HG02571 (cell line): ENCODE measurements around the gene RNF5.
"Not testable (repeated sequence)": the region's sequence is repeated elsewhere in the genome, so short reads cannot be mapped to it uniquely, and the experiment has no call there.

ENCODE experiments used
- ATAC-seq: cut with Tn5 transposase; IDR thresholded peaks from one replicate; pipeline ENCODE4 v1.9.1; 2021; ENCODE audit warnings: mild to moderate bottlenecking, moderate library complexity; ENCODE audit not compliant: unreplicated experiment

RNF5 gene

DNA sequence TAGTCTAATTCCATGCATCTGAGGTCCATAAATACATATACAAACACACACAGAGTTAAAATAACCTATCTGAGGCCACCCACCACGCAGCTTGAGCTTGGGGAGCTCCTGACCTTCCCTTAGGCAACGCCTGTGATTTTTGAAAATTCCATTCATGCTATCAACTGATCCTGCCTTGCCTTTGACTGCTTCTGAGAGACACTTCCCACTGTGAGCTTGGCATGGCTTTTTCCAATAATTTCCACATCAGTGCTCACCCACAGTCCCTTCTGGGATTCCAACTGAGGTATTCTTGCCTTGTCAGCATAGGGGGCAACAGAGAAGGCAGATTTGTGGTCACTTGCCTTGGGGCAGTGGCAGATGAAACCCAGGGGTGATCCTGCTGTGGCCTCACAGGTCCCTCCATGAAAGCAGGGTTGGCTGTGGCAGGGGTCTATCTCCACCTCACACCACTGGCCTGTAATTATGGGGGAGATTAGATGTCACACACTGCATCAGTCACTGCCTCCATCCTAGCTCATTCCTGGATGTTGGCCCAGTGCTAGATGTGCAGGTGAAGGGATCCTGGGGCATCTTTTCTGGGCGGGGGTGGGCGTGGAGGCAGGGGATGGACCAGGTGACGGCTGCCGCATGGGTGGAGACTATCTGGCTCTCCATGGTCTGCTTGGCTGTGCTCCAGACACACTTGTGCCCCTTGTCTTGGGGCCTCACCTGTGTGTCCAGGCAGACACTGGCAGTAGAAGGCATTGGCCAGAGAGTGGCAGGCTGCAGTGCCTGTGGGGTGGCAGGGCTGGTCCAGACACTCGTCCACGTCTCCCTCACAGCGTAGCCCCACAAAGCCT, 25.4 kb downstream of the RNF5 start:
- no peak for ATAC-seq

DNA sequence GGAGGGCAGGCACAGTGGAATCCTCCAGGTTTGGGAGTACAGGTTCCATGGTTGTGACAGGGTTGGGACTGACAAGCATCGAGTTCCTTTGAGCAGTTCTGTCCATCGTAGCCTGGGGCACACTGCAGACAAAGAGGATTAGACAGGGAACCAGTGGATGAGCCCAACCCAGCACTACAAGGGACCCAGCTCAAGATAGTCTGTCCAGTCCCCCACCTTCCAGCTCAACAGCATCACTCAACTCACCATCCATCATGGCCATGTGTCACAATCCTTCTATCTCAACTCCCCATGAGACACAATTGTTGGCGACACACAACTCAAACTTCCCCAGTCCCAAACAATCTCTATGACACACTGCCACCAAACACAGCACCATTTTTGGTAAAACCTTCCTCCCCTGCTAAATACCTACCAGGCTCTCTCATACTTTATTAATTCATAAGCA, 26.1 kb downstream of the RNF5 start:
- ATAC-seq: no peak

DNA sequence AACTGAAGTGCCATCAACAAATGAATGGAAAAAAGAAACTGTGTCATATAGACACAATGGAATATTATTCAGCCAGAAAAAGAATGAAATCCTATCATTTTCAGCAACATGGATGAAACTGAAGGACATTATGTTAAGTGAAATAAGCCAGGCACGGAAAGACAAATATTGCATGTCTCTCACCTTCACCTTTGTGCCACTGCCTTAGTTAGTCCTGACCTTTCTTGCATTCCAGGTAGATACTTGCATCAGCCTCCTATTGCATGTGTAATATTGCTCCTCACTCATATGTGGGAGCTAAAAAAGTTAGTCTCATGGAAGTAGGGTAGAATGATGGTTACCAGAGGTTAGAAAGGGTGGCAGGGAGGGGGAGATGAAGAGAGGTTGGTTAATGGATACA, 30.8 kb downstream of the RNF5 start:
- no peak for ATAC-seq

DNA sequence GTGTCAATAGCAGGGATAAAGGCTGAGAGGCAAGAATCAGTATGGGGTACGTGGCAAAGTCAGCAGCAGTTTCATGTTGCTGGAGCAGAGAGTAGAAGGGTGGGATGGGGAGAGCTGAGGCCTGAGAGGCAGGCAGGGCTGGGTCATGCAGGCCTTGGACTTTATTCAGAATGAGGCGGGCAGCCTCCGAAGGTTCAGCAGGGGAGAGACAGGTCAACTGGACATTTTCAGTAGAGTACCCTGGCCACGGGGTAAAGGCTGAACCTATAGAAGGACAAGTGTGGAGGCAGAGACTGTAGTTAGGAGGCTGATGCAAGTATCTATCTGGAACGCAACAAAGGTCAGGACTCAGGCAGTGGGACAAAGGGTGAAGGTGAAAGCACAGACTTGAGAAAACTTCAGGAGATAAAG, 32.0 kb downstream of the RNF5 start:
- ATAC-seq: no peak

DNA sequence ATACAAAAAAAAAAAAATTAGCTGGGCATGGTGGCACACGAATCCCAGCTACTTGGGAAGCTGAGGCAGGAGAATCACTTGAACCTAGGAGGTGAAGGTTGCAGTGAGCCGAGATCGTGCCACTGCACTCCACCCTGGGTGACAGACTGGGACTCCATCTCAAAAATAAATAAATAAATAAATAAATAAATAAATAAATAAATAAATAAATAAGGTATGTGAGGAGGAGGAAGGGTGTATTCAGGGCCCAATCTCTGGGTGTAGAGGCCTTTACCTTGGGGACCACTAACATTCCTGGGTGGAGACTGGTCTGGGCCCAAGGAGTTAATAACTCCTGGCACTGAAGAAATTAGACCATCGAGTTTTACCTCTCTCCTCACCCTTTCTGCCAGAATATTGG, 33.2 kb downstream of the RNF5 start:
- ATAC-seq: not testable (repeated sequence)

DNA sequence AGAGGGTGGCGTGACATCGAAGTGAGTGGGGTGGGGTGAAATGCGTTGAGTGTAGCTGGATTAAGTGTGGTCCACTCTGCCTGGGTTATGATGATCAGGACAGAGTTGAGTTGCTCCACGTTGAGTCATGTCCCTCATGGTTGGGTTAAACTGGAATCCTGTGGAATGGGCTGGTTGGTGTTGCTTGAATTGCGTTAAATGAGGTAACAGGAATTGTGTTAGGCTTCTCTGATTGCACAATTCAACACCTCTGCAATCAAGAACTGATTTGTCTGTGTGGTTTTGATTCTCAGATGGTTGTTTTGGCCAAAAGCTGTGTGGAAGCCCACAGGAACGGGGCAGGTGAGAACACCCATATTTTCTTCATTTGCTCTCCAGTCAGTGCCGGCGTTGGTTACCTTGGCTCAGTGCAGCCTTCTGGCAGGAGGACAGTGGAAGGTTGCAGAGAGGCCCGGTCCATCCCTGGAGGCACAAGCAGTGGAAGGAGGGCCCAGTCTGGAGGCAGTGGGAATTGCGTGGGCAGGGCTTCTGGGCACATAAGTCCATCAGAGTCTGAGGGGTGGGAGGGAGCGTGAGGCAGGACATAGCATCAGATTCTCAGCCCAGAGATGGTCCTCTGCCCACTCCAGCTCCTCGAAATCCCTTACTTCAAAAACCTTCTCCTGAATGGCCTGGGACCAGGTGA, 34.0 kb downstream of the RNF5 start:
- no peak for ATAC-seq

DNA sequence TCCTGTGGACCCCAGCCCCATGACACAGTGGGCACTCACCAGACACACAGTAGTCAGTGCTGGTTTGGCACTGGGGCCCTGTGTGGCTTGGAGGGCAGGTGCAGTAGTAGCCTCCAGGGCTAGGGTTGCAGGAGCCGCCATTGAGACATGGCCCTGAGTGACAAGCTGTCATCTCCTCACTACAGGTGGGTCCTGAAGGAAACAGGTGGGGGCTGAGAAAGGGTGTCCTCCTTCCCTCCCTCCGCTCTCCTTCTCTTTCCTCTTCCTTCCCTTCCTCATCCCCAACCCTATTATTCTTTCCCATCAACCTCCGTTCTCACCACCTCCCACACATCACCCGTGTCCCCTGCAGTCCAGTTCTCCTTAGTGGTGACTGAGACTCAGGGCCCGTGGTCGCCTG, 35.4 kb downstream of the RNF5 start:
- ATAC-seq: no peak

DNA sequence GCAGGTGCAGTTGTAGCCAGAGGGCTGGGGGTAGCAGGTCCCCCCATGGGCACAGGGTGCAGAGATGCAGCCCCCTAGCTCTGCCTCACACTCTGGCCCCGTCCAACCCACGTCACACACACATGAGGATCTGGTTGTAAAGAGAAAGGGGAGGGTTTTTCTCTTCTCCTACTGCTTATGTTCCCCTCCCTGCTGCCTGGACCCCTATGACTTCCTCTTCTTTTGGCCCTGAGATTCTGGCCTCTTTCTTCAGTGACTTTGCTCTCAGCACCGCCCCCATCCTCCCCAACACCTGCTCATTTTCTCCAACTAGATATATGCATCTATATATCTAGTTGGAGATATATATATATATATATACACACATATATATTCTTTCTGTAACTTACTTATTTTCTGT, 35.9 kb downstream of the RNF5 start:
- ATAC-seq: no peak

DNA sequence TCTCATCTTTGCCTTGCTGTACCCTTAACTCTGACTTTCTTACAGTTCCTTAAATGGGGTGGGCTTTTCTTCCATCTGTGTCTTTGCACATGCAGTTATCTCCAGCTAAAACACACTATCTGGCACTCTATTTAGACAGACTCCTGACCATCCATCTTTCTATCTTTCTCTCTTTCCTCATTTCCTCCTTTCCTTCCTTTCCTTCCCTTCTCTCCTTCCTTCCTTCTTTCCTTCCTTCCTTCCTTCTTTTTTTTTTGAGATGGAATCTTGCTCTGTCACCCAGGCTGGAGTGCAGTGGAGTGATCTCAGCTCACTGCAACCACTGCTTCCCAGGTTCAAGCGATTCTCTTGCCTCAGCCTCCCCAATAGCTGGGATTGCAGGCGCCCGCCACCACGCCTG, 37.4 kb downstream of the RNF5 start:
- ATAC-seq: no peak

DNA sequence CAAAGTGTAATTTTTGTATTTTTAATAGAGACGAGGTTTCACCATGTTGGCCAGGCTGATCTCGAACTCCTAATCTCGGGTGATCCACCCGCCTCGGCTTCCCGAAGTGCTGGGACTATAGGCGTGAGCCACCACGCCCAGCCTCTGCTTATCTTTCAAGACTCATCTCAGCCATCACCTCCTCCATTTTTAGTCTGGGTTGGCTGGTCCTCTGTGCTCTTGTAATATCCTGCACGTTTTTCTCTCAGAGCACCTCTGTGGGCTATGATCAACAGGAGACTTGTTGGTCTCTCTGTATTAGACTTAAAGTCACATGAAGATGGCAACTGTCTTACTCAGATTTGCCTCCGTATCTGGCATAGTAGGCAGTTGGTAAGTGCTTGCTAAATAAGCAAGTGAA, 38.1 kb downstream of the RNF5 start:
- ATAC-seq: no peak

DNA sequence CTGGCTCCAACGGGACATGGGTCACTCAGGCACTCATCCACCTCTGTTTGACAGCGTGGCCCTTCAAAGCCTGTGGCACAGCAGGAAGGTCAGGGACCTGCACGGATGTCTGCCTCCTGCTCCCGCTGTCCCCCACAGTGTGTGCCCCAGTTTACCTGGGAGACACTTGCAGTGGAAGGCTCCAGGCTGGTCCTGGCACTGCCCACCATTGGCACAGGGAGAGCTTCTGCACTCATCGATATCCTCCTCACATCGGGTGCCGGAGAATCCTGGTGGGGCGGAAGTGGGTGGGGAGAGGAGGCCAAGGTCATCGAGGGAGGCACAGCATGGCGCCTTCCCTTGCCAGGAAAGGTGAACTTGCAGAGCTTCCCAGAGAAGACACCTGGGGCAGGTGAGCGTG, 38.8 kb downstream of the RNF5 start:
- ATAC-seq: no peak

DNA sequence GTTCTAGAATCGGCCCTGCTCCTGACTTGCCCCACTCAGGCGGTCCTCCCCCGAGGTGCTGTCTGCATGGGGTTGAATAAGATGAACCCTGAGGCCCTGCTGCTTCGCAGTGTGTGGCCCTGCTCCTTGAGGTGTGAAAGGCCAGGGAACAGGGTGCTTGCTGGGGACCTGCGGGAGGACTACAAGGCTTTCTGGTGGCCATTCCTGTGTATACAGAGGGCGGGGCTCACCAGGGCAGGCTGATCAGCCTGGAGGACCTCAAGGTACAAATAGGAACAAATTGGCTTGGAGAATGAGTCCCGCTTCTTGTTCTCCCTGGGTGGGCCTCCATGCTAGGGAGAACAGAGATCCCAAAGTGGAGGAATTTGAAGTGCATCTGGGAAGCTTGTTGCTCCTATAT, 40.0 kb downstream of the RNF5 start:
- ATAC-seq: no peak

DNA sequence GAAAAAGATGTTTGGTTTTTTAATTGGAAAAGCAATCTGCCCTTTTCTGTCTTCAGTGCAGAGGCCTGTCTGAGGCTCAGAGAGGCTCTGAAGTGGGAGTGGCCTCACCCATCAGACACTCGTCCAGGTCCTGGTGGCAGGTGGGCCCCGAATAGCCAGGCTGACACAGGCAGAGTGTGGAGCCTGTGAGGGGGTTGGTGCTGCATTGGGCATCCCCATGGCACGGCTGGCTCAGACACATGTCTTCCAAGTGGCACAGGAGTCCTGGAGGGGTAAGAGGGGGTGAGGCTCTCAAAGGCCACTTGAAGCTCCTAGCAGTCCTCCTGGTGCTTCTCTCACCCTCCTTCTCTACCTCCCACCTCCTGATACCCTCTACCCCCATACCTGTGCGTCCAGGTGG, 41.8 kb downstream of the RNF5 start:
- ATAC-seq: no peak

DNA sequence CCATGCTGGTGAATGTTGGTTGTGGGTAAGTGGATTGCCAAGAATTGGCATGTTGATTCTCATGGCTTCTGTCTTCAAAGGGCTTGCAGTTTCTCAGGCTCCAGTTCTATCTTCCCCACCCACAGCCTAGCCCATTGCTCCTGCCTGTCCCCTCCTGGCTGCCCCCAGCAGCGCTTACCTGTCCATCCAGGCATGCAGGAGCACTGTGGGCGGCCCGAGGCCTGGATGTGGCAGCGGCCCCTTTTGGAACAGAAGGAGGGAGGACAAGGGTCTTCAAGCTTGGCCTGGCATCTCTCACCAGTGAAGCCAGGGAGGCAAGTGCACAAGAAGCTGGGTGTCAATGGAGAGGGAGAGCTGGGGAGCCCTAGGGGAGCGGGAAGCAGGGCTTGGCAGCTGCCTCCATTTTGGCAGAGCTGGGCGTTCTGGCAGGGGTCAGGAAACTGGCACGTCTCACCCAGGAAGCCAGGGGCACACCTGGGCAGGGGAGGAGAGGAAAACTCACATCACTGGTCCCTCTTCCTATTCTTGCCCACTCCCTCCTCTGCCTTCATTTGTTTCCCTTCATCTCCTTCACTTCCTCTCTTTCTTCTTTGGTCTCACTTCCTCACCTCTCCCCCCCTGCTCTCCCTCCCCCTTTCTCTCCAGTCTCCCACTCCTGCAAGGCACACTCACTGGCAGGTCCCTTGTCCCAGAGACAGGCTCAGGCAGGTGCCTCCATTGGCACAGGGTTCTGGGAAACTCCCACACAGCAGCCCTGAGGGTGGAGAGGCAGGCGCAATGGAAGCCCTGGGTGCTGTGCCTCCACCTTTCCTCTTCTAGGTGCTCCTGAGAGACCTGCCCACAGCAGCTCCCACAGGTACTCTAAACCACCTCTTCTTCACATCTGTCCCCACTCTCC, 44.4 kb downstream of the RNF5 start:
- ATAC-seq: no peak

DNA sequence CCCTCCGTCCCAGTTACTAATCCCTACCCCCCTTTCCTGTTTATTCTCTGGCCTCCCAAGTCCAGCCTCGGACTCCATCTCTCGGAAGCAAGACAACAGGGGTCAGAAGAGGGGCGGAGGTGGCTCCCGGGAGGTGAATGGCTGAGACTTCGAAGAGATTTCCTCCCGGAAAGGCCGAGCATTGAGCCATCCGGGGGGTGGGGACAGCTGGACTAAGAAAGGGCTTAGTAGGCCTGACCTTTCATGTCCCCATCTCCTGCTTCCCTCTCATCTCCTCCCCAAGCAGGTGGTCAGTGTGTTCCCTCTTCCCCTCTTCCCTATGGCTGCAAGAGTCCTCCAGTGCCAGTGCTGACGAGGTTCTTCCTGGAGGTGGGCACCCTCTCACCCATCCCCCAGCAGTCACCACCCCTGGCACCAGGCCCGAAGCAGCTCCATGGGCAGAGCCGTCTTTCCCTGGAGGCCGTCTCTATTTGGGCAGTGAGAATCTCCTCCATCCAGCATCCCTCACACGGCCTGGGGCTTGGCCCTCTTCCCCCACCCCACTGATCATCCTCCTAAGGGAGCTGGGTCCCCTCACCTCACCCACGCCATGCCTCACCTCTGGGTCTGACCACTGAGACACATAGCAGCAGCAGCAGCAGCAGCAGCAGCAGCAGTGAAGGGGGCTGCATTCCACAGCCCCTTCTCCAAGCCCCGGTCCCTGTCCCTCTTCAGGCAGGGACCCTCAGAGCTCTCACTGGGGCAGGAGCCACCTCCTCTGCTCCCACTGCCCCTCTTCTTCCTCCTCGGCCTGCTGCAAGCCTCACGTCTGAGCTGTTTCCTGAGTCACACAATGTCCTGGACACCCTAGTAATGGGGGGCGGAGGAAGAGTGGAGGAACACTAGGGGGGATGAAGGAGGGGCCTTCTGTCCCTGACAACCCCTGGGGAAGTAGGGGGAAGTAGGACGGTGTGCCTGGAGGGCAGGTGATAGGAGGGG, 45.3 kb downstream of the RNF5 start, which contains the start of gene NOTCH4:
NOTCH4 (minus strand) TSS at position 810 of the 978 bp plus-strand sequence; CDS start at position 671, 139 bp downstream.
- ATAC-seq: no peak

DNA sequence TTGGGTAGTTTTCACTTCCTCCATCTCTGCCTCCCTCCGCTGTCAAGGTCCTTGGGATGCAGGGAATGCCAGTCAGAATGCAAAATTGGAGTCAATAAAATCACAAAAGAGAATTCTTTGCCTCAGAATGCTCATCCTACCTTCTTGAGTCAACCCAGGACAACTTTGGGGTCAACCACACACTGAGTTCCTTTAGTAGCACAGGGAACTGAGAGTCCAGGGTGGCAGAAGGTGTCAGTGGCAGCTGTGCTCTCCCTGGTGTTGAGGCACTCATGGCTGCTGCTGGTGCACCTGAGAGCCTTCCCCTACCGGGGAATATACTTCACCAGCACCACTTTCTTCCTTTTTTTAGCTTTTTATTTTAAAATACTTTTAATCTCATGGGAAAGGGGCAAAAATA, 46.5 kb downstream of the RNF5 start:
- no peak for ATAC-seq

DNA sequence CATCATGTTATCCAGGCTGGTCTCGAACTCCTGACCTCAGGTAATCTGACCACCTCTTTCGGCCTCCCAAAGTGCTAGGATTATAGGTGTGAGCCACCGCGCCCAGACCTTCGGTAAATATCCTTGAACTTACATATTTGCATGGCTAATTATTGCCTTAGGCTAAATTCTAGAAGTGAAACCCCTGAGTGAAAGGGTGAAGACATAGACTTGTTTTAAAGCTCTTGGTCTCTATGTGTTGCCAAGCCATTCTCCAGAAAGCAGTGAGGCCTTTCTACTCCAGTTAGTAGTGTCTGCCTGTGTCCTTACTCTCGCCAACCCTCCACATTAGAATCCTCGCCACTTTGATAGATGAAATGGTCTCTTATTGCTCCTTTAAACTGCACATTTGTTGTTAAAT, 48.2 kb downstream of the RNF5 start:
- no peak for ATAC-seq
